GM12873 (cell line): ENCODE measurements around the gene ETFA.

Experiments
- TF ChIP-seq, protein P1 (sequence below): IDR thresholded peaks from 2 replicates; pipeline ENCODE4 v1.5.1; 2012; ENCODE audit warnings: low read depth, mild to moderate bottlenecking, moderate library complexity, low read length, control low read depth; ENCODE audit not compliant: insufficient read depth; ENCODE audit errors: missing control alignments

The ETFA gene

DNA sequence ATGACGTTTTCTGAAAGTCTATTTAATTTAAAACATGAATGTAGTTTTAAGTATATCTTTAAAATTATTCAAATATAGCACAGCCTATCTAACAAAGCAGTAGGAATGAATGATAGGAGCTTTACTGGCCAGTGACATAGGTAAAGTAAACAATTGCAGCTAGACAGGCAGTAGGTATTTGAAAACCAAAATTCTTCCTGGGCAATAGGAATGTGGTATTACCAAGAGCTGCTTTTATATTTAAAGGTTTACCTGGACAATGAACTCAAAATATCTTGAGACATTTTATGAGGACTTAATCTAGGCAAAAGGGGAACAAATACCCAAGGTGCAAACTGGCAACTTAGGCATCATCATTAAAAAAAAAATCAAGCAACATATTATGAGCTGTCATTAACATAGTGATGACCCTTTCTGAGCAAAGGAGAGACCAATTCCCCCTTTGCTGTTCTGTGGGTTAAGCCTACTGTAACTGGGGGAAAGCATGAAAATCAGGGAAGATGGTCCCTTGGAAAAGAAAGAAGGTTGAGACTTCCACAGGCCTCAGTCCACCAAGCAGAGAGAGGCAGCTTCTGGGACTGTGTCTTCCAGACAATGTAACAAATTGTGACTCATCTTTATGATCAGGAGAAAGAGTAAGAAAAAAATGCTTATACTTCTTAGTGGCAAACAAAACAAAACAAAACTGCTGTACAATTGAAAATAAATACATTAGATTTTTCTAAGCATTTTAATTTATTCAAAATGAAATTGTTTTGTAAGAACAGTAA lies 38.2 kb upstream of the ETFA start:
- TF ChIP-seq, protein P1, sequence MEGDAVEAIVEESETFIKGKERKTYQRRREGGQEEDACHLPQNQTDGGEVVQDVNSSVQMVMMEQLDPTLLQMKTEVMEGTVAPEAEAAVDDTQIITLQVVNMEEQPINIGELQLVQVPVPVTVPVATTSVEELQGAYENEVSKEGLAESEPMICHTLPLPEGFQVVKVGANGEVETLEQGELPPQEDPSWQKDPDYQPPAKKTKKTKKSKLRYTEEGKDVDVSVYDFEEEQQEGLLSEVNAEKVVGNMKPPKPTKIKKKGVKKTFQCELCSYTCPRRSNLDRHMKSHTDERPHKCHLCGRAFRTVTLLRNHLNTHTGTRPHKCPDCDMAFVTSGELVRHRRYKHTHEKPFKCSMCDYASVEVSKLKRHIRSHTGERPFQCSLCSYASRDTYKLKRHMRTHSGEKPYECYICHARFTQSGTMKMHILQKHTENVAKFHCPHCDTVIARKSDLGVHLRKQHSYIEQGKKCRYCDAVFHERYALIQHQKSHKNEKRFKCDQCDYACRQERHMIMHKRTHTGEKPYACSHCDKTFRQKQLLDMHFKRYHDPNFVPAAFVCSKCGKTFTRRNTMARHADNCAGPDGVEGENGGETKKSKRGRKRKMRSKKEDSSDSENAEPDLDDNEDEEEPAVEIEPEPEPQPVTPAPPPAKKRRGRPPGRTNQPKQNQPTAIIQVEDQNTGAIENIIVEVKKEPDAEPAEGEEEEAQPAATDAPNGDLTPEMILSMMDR: no peak

DNA sequence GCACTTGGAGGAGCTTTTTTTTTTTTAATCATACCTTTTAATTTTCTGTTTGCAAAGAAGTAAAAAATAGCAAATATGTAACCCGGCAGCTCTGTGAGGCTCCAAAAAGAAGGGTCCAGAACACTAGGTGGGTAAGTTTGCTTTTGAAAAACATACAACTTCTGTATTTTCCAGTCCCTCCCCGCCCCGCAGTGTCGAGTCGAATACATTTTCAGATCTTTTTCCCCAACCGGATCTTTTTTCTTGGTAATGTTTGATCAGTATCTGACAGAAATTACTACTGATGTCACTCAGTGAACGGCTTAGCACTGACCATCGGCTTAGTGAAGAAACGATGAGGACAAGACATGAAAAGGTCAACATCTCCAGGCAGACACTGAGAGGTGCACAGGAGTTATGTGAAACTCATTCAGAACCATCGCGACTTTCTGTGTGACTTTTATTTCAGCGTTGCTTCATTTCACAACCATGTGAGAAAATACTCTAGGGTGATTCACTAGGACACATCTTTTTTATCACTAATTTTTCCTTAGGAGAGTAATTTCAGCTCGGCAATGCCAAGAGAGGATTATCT lies 36.3 kb upstream of the ETFA start:
- TF ChIP-seq, protein P1: no peak

DNA sequence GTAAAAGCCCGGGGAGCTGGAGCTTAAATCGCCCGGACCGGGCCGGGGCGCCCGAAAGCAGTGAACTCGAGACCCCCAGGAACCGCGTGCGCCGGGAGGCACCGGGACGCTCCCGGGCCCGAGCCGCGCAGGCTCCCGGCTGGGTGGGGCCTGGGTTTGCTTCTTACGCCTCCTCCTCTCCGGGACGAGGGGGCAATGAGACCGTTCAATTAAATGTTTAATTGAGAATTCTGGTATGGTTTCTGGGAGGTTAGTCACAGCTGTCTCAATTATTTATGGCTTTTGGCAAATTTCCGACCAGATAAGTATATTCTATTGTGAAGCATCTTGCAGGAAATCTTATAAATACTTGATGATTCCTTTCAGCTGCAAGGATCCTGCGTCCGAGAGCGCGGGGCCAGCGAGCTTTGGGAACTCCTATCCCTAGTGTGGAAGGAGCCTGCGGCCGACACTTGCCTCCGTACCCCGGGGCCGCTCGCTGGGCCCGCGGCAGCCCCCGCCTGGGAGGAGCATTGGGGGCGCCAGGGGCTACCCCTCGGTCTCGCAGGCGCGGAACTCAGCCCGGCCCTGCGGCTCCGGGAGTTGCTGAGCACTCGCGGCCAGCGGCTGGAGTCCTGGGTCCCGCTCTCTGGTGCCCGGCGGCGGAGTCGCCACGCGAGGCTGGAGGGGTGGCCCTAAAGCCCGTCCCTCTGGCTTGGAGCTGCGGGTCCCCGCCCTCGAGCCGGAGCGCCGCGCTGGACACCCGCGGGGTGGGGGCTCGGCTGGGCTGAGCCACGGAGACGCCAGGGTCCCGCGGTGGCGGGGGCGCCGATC lies 35.6 kb upstream of the ETFA start:
- TF ChIP-seq, protein P1: no peak

DNA sequence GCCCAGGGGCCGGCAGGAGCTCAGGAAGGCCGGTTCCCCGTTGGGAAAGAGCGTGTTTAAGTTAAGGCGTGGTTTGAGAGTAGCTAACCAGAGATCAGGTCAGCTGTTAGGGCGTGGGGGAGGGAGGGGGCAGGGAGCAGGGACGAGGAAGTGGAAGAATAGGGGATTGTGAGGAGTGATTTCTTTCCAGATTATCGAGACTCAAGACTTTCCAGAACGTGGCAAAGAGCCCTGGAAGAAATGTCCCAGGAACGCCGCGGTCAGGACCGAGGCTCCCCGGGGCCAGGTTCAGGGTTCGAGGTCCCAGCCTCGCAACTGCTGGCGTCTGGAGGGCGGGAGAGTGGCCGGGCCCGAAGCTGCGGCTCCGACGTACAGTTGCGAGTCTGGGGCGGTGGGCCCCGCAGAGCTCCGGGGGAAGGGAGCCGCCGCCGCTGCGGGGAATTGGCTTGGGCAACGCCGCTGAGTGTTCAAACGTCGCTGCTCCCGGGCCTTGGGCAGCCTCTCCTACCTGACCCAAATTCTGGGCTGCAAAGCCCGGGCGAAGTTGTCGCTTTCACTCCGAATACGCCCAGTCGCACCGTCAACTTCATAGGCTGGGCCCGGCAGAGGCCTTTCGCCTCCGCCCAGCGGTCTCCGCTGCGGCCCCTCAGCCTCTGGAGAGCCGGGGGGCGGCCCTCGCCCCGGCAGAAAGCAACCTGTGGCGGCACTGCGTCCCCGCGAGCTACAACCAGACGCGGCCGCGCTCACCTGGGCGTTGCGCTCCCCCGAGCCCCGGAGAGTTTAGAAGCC lies 34.8 kb upstream of the ETFA start:
- TF ChIP-seq, protein P1: no peak

DNA sequence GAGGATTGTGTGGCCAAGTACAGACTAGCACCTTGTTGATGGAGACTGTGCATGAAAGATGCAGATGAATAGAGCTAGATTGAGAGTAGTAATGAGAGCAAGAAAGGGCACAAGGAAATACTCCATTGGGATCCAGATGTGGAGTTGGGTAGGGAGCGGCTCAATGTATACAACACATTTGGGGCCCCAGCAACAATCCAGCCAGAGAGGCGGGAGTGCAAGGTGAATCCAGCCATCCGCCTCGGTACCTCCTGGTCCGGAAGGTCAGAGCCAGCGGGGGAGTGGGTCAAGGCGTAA lies 34.3 kb upstream of the ETFA start:
- TF ChIP-seq, protein P1: no peak

DNA sequence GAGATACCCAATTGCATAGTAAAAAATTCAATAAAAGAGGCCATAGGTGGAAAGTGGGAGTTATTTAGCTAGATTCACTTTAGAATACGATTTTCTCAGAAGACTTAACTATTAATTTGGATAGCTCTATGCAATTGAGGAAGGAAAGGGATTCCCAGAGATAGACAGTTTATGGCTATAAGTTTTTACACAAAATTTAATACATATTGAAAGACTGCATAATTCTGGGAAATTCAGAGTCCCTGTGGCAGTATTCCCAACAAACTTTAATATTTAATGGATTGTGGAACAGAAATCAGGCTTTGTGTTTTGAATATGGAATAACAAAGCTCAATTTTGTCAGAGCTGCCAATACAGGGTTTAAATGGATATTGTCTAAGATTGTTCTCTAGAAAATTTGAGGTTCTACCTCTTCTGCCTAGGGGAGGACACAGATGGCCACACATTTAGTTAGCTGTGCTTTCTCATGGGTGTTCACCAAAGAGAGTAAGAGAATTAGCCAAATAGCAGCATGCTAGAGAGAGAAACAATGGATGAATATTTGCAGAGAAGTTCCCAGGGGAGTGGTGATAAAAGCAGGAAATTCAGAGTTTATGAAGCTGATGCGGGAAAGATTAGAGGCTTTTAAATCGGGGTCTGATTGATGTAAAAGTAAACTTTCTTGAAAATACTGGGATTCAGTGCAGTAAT lies 33.8 kb upstream of the ETFA start:
- TF ChIP-seq, protein P1: no peak
